LNCAP (cell line): ENCODE measurements around the gene STRBP.

Experiments used
- CTCF ChIP-seq: fragments of 450-650 bp; IDR thresholded peaks from 2 replicates; pipeline ENCODE4 v1.5.1; 2017; ENCODE audit warnings: mild to moderate bottlenecking

STRBP gene

GRCh38 chr9:123251741-123252140 lies 16.6 kb downstream of the STRBP start:
- TF ChIP-seq CTCF, result no peak

- TF ChIP-seq CTCF, result no peak
Measured at GRCh38 chr9:123251324-123251723, 17.1 kb downstream of the STRBP start.

GRCh38 chr9:123250504-123250903 lies 17.9 kb downstream of the STRBP start:
- no peak for TF ChIP-seq CTCF

GRCh38 chr9:123248630-123249029 lies 19.8 kb downstream of the STRBP start:
- no peak for TF ChIP-seq CTCF

- no peak for TF ChIP-seq CTCF
Measured at GRCh38 chr9:123246534-123246933, 21.9 kb downstream of the STRBP start.

- TF ChIP-seq CTCF, result no peak
Measured at GRCh38 chr9:123239726-123240125, 28.7 kb downstream of the STRBP start.

- no peak for TF ChIP-seq CTCF
Measured at GRCh38 chr9:123238365-123238764, 30.0 kb downstream of the STRBP start.

GRCh38 chr9:123237220-123237619 lies 31.2 kb downstream of the STRBP start:
- no peak for TF ChIP-seq CTCF
